ENCODE data around the gene FKBP9.
"Not testable (repeated sequence)": the region's sequence is repeated elsewhere in the genome, so short reads cannot be mapped to it uniquely, and the experiment has no call there.

DNA sequence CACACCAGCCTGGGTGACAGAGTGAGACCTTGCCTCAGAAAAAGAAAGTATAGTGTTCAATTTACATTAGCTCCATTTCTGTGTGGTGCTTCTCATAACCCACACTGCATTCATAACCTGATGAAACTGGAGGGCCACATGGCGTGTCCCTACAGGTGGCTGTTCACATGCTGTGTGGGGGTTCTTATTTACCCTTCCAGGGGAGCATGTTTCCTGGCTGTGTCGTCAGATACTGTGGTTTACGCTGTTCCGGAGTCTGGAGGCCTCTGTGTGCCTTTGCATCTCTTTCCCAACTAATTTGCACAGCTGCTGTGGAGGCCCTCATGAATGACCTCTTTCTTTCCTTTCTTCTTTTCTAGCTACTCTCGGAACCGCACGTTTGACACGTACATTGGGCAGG lies 30.9 kb downstream of the FKBP9 start:
- TF ChIP-seq, protein P1, sequence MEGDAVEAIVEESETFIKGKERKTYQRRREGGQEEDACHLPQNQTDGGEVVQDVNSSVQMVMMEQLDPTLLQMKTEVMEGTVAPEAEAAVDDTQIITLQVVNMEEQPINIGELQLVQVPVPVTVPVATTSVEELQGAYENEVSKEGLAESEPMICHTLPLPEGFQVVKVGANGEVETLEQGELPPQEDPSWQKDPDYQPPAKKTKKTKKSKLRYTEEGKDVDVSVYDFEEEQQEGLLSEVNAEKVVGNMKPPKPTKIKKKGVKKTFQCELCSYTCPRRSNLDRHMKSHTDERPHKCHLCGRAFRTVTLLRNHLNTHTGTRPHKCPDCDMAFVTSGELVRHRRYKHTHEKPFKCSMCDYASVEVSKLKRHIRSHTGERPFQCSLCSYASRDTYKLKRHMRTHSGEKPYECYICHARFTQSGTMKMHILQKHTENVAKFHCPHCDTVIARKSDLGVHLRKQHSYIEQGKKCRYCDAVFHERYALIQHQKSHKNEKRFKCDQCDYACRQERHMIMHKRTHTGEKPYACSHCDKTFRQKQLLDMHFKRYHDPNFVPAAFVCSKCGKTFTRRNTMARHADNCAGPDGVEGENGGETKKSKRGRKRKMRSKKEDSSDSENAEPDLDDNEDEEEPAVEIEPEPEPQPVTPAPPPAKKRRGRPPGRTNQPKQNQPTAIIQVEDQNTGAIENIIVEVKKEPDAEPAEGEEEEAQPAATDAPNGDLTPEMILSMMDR (IDR thresholded peaks at IDR 0.05; ENCODE audit: poor library complexity) = not testable (repeated sequence)
- not testable (repeated sequence) for TF ChIP-seq EZH2 (IDR thresholded peaks at IDR 0.05; ENCODE audit: borderline replicate concordance); EZH2phosphoT487 (IDR thresholded peaks at IDR 0.05; ENCODE audit: low read depth, severe bottlenecking, unreplicated experiment)

All from hepatocyte (in vitro differentiated cells).